Choroid plexus epithelial cell (primary cell): ENCODE results near the gene BCAR3.

Experiments
- DNase-seq: peaks from one replicate; pipeline ENCODE4 v3.0.0-alpha.2; 2010; ENCODE audit warnings: low read depth
- H3K4me3 ChIP-seq: 2 replicates; pipeline ENCODE4 v1.5.1; 2011; ENCODE audit warnings: low read depth, mild to moderate bottlenecking, control low read depth, low read length, moderate library complexity
- TF ChIP-seq, protein P1 (sequence below): conservative IDR thresholded peaks from 2 replicates; pipeline ENCODE4 v1.5.1; 2011; ENCODE audit warnings: low read depth, mild to moderate bottlenecking, control low read depth, inconsistent platforms, low read length, moderate library complexity

The BCAR3 gene

DNA sequence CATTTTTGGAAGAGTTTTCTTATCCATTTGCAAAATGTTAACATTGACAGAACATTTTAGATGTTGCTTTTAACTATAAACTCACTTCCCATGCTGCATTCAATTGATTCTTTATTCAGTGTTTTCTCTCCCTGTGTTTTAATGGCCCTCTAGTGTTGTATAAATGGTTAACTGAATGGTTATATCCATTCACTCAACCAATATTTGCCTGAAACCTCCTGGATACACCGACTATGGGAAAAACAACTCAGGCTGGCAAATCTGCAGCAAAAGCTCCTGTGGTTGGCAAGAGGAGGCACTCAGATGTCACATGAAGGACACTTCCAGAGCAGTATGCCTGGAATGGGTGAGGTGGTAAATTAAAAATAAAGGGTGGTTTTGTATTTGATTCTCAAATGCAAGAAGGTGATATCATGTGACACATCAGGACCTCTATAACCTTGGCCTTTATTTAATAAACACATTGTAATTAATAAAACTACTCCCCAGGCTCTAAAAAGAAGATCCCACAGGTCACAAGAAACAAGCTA lies 107.6 kb downstream of the BCAR3 start:
- no peak overlapping the region for H3K4me3 ChIP-seq
- DNase-seq: no peak

DNA sequence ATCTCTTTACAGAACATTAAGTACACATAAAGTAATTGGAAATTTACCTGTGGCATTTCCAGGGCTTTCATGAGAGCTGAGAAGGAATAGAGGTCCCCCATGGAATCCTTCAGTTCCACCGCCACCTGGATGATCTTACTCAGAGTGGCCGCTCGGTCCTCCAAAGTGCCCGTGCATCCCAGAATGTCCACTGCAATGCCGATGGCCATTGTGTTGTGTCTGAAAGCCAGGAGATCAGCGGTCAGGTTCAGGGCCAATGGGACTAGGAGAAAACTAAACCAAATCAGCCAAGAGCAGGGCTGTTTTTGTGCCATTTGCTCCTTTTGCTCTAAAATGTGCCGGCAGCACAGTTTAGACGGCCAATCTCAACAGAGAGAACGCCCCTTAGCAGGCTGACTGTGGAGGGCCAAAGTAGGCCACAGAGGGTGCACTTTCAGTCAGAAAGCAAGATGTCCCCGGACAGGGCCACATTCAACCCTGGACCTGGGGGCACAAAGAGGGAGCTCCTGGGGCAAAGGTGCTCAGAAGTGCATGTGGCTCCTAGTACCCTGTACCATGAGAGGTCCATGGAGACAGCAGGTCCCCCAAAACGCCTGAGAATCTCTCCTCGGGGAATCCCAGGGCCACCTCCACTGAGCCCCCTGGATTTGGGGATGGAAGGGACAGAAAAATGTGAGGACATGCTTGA lies 109.9 kb downstream of the BCAR3 start:
- no peak overlapping the region for H3K4me3 ChIP-seq
- DNase-seq: no peak
- TF ChIP-seq, protein P1, sequence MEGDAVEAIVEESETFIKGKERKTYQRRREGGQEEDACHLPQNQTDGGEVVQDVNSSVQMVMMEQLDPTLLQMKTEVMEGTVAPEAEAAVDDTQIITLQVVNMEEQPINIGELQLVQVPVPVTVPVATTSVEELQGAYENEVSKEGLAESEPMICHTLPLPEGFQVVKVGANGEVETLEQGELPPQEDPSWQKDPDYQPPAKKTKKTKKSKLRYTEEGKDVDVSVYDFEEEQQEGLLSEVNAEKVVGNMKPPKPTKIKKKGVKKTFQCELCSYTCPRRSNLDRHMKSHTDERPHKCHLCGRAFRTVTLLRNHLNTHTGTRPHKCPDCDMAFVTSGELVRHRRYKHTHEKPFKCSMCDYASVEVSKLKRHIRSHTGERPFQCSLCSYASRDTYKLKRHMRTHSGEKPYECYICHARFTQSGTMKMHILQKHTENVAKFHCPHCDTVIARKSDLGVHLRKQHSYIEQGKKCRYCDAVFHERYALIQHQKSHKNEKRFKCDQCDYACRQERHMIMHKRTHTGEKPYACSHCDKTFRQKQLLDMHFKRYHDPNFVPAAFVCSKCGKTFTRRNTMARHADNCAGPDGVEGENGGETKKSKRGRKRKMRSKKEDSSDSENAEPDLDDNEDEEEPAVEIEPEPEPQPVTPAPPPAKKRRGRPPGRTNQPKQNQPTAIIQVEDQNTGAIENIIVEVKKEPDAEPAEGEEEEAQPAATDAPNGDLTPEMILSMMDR: no peak

More for the DNA sequence above, 107.6 kb downstream of the BCAR3 start:
- TF ChIP-seq, protein P1: no peak

DNA sequence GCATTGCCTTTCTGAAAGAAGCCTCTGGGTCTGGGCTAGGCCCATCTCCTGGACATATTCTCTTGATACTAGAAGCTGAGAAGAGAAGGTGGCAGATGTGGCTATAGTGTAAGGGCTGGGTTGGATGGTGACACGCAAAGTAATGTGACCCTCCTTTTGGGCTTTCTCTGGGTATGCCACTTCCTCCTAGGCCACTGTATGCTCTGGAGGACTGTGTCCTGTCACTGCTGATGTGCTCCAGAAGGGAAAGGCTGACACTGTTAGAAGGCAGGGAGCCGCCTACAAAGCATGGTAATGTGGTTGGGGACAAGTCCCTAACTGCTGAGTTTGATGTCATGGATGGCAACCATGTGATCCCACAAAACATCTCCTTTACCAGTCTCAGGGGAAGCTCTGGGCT lies 112.1 kb downstream of the BCAR3 start:
- no peak overlapping the region for H3K4me3 ChIP-seq
- no peak for DNase-seq
- TF ChIP-seq, protein P1: no peak

DNA sequence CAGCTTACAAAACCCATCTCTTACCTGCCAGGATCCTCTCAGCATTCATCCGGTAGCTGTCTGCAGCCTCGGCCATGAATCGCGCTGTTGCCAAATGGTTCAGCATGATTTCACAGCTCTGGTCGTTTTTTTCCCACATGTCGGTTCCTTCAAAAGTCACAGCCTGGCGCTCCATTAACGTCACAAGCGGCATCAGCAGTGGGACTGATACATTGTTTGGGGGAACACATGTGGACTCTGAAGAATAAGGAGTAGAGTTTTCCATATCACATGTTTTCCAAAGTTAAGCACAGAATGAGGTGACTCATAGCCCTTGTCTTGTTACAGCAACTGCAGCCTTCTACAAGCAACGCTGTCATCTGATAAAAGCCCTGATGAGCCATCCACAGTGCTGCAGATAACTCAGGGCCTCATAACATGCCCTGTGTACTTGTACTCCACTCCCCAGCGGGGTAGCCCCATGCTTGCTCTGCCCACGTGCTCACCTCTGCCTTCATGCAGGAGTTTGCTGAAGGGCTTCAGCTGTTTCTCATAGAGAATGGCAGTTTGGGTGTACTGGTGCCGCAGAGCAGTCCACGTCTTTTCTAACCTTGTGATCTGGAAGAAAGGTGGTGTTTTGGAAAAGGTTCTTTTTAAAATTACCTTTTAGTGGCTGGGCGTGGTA lies 114.2 kb downstream of the BCAR3 start:
- peak; percentile 97 for DNase-seq
- TF ChIP-seq, protein P1: no peak
- no peak overlapping the region for H3K4me3 ChIP-seq

DNA sequence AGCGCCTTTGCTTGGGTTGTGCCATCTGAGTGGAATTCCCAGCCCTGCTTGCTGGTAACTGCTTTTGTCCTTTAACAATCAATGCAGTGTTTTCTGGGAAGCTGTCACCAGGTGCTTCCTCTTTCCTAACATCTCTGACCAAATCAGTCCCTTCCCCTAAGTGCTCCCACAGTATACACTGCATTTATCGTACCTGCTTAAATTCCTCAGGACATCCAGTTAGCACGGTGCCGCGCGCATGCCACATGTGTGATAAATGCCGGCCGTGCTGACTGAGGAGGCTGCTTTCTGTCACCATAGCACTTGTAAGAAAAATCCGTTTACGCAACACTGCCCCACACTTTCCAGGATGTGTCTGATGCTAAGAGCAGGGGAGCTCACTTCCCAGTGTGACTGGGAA lies 115.4 kb downstream of the BCAR3 start:
- DNase-seq: no peak
- TF ChIP-seq, protein P1: no peak
- H3K4me3 ChIP-seq: no peak overlapping the region

DNA sequence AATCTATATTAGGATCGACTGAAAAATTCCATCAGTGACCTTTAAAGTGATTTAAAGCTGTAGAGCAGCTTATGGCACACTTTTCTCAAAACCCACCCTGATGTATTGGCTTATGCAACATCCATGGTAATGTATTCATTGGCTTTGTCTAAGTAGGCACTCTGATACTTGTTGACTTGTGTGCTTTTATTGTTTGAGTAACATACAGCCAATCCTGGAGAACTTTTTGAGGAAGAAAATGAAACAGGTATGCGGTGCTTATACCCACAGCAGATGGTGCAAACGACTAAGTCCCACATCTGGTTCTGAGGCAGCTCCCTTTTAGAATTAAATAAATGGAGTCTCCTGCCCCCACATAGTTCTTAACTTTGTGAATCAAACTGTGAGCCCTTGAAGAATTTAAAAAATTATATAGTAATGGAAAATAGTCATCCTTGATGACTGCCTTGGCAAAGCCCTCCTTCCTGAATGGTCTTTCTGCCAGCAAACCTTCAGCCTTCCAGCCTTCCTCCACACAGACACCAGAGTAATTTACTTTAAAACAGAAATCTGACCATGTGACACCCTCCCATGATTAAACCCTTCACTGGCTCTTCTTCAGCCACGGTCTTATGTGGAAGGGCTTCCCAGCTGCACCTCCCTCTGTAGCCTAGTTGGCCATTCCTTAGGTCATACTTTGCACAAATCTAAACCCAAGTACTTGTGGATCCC lies 116.0 kb downstream of the BCAR3 start:
- peak; percentile 56 for DNase-seq
- no peak overlapping the region for H3K4me3 ChIP-seq
- TF ChIP-seq, protein P1: no peak
